CD4-positive, alpha-beta T cell (primary cell): ENCODE results near the gene NEURL1. TPM values are rescaled to one million over a fixed set of nuclear protein-coding genes. Genes with fewer than 3 reads are reported as not detected.
"Not testable (repeated sequence)": the region's sequence is repeated elsewhere in the genome, so short reads cannot be mapped to it uniquely, and the experiment has no call there.

Source experiments
- ATAC-seq: fragments of 200-7000 bp; cut with Tn5 transposase; one replicate; pipeline ENCODE4 v1.10.0; 2022; ENCODE audit warnings: mild to moderate bottlenecking; ENCODE audit not compliant: poor library complexity
- CTCF ChIA-PET: fragments of 350-600 bp; sonication (Branson Sonifier 250); formaldehyde crosslinking; loops from one replicate; lab custom pipeline; 2021; ENCODE audit warnings: antibody characterized with exemption, inconsistent platforms; lab: Charles Lee
- POLR2A ChIA-PET: fragments of 350-600 bp; sonication (Branson Sonifier 250); formaldehyde crosslinking; loops from one replicate; lab custom pipeline; 2021; ENCODE audit warnings: antibody characterized with exemption, inconsistent platforms; lab: Charles Lee
- DNase-seq, 14 experiments: peaks; one replicate each; pipeline ENCODE4 v3.0.0-alpha.2; 2013 to 2020; ENCODE audit warnings: mixed read lengths in 2 of 14
- H3K27ac ChIP-seq, 2 donors: one replicate each; pipeline versions ENCODE4 v1.5.1 to v1.7.0; 2013; ENCODE audit warnings: low read length in 2 of 2, low read depth in 1 of 2, mild to moderate bottlenecking in 1 of 2
- H3K27me3 ChIP-seq, 2 experiments: 1 replicate in 1 of 2; 2 replicates in 1 of 2; pipeline versions ENCODE4 v1.6.1 to v1.7.0; 2013; ENCODE audit warnings: low read length in 2 of 2, control low read depth in 1 of 2, mild to moderate bottlenecking in 1 of 2, moderate library complexity in 1 of 2; ENCODE audit not compliant: insufficient read depth in 2 of 2, control insufficient read depth in 1 of 2
- H3K36me3 ChIP-seq: one replicate; pipeline ENCODE4 v1.6.1; 2013; ENCODE audit warnings: low read length, control low read depth; ENCODE audit not compliant: insufficient read depth
- H3K4me1 ChIP-seq: one replicate; pipeline ENCODE4 v1.6.1; 2013; ENCODE audit warnings: low read length, control low read depth; ENCODE audit not compliant: insufficient read depth
- H3K4me3 ChIP-seq: one replicate; pipeline ENCODE4 v1.5.1; 2013; ENCODE audit warnings: mild to moderate bottlenecking, low read length, moderate library complexity
- H3K9me3 ChIP-seq, 2 experiments: 1 replicate in 1 of 2; 2 replicates in 1 of 2; pipeline versions ENCODE4 v1.6.1 to v1.7.0; 2013; ENCODE audit warnings: low read length in 2 of 2, mild to moderate bottlenecking in 2 of 2, control low read depth in 1 of 2, moderate library complexity in 1 of 2; ENCODE audit not compliant: control insufficient read depth in 1 of 2, insufficient read depth in 1 of 2
- H3K27ac Mint-ChIP-seq: one replicate; pipeline ENCODE4 v1.8.0; 2020; ENCODE audit warnings: mixed read lengths
- H3K27me3 Mint-ChIP-seq: one replicate; pipeline ENCODE4 v1.8.0; 2021; ENCODE audit warnings: mixed read lengths
- H3K36me3 Mint-ChIP-seq: one replicate; pipeline ENCODE4 v1.8.0; 2021; ENCODE audit warnings: low read depth, mixed read lengths
- H3K4me1 Mint-ChIP-seq: one replicate; pipeline ENCODE4 v1.8.0; 2021; ENCODE audit warnings: low read depth, mixed read lengths
- H3K4me3 Mint-ChIP-seq: one replicate; pipeline ENCODE4 v1.8.0; 2020; ENCODE audit warnings: mild to moderate bottlenecking, mixed read lengths
- H3K9me3 Mint-ChIP-seq: one replicate; pipeline ENCODE4 v1.8.0; 2020; ENCODE audit warnings: mixed read lengths
- intact Hi-C, 2 experiments: fragments of 100-400 bp; cut with DNase I in 1 of 2; cut with micrococcal nuclease in 1 of 2; formaldehyde crosslinking; loops; one replicate each; pipeline versions ENCODE4 v1.15.1 to v1.9.0; 2023 to 2025; cut with DNase I, micrococcal nuclease
- total RNA-seq, 174 experiments: library from RNA in 2 of 174; stranded (reverse) in 2 of 174; gene quantifications; one replicate each; pipeline ENCODE4 v1.2.3 and lab custom pipeline; 2021 to 2026
- TF ChIP-seq, protein P1 (sequence below): fragments of 200-600 bp; IDR thresholded peaks from one replicate; pipeline ENCODE4 v1.8.0; 2022; ENCODE audit warnings: antibody characterized with exemption, mild to moderate bottlenecking

Gene NEURL1
- total RNA-seq, 2 experiments from 2014 or later = 0.85 to 1.1 TPM

GRCh38 chr10:103608056-103608455, 114.6 kb downstream of the NEURL1 start:
- H3K27me3 ChIP-seq, H3K36me3 ChIP-seq, H3K4me1 Mint-ChIP-seq, H3K4me1 ChIP-seq, CTCF ChIA-PET, DNase-seq, H3K27me3 Mint-ChIP-seq, H3K4me3 Mint-ChIP-seq, intact Hi-C loops, H3K27ac Mint-ChIP-seq, H3K4me3 ChIP-seq, H3K9me3 Mint-ChIP-seq, H3K9me3 ChIP-seq, H3K36me3 Mint-ChIP-seq, ATAC-seq, POLR2A ChIA-PET, H3K27ac ChIP-seq: not testable (repeated sequence)

DNA sequence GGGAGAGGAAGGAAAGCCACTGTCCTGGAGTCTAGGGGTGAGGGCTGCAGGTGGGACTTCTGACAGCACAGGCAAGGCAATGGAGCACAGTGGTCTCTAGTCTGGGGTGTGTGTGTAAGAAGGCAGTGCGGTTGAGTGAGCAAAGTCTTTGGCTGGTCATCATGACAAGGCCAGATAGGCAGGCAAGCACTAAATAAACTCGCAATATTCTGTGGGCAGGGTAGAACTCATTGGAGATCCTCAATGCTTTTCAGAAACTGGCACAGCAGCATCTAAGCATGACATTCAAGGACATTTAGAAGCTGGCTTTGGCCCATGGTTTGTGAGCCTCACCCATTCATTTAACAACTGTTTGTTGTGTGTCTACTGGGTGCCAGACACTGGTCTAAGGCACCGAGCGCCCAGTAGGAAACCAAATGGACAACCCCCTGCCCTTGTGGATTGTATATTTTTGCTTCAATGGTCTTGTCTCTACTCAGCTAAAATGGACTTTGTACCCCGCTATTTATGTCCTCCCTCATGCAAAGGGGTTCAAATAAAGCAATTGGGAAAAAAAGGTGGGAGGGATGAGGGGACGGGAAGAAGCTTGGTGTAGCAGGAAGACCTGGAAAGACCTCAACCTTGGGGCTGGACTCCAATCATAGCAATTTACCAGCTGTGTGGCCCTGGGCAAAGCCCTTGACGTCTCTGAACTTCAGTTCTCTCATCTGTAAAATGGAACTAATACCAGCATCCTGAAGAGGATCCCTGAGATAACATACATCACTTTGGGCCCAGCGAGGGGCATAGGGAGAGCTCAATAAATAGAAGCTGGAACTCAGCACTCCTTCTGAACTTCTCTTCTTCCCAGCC, 116.0 kb downstream of the NEURL1 start:
- H3K27ac Mint-ChIP-seq = no peak overlapping the region
- Histone ChIP-seq H3K27me3 (no peaks in the 10 kb centered on the region), H3K27ac (no peak overlapping the region), H3K4me1 (no peaks in the 10 kb centered on the region), H3K9me3 (no peaks in the 10 kb centered on the region), H3K4me3 (no peak overlapping the region), H3K36me3 (peaks cover 2% of the 10 kb centered on the region)
- no peaks in the 10 kb centered on the region for H3K9me3 Mint-ChIP-seq
- H3K4me3 Mint-ChIP-seq = no peak overlapping the region
- CTCF ChIA-PET = interaction anchor here (2.1 kb wide), 1 partner anchor 77 kb away, joined by 6 read pairs; no protein-coding TSS in a partner anchor
- DNase-seq (no peak), ATAC-seq (no peak)
- H3K36me3 Mint-ChIP-seq = peaks cover 5% of the 10 kb centered on the region
- no peaks in the 10 kb centered on the region for H3K27me3 Mint-ChIP-seq
- POLR2A ChIA-PET = no interaction called here
- H3K4me1 Mint-ChIP-seq = no peaks in the 10 kb centered on the region
- TF ChIP-seq, protein P1, sequence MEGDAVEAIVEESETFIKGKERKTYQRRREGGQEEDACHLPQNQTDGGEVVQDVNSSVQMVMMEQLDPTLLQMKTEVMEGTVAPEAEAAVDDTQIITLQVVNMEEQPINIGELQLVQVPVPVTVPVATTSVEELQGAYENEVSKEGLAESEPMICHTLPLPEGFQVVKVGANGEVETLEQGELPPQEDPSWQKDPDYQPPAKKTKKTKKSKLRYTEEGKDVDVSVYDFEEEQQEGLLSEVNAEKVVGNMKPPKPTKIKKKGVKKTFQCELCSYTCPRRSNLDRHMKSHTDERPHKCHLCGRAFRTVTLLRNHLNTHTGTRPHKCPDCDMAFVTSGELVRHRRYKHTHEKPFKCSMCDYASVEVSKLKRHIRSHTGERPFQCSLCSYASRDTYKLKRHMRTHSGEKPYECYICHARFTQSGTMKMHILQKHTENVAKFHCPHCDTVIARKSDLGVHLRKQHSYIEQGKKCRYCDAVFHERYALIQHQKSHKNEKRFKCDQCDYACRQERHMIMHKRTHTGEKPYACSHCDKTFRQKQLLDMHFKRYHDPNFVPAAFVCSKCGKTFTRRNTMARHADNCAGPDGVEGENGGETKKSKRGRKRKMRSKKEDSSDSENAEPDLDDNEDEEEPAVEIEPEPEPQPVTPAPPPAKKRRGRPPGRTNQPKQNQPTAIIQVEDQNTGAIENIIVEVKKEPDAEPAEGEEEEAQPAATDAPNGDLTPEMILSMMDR = no peak
- intact Hi-C loops = no loop called here

DNA sequence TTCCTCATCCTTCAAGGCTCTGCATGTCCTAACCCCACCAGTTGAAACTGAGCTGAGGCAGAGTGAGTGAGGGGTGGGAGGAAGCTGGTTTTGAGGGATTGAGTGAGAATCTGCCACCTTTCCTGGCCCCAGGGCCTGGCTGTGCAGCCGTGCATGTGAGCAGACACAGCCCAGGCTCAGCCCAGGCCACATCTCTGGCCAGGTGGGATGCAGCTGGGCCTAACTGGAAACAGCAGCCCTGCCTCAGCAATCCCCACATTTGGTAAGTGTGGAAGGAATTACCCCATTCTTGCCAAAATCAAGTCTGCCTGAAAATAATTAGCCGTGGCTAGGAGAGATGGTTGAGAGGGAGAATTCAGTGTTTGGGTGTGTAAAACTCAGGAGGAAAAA, 116.6 kb downstream of the NEURL1 start:
- CTCF ChIA-PET = interaction anchor here (2.1 kb wide), 1 partner anchor 76 kb away, joined by 6 read pairs; no protein-coding TSS in a partner anchor
- DNase-seq = no peak
- H3K9me3 ChIP-seq = no peaks in the 10 kb centered on the region
- POLR2A ChIA-PET = no interaction called here
- TF ChIP-seq, protein P1 = no peak
- no peak overlapping the region for H3K27ac ChIP-seq
- ATAC-seq = no peak
- no peaks in the 10 kb centered on the region for H3K4me1 Mint-ChIP-seq
- peaks cover 5% of the 10 kb centered on the region for H3K36me3 Mint-ChIP-seq
- H3K9me3 Mint-ChIP-seq = no peaks in the 10 kb centered on the region
- no peaks in the 10 kb centered on the region for H3K27me3 ChIP-seq
- no peaks in the 10 kb centered on the region for H3K27me3 Mint-ChIP-seq
- H3K4me3 ChIP-seq = no peak overlapping the region
- no peak overlapping the region for H3K4me3 Mint-ChIP-seq
- no peaks in the 10 kb centered on the region for H3K4me1 ChIP-seq
- no peak overlapping the region for H3K27ac Mint-ChIP-seq
- peaks cover 2% of the 10 kb centered on the region for H3K36me3 ChIP-seq
- intact Hi-C loops = no loop called here
